ENCODE results near the gene ADGRV1. TPM values are rescaled to one million over a fixed set of nuclear protein-coding genes. Genes with fewer than 3 reads are reported as not detected.

ADGRV1 gene
- polyA plus RNA-seq, 1 of the 3 experiments (the other 2 are of a cell fraction) = 0.23 TPM

DNA sequence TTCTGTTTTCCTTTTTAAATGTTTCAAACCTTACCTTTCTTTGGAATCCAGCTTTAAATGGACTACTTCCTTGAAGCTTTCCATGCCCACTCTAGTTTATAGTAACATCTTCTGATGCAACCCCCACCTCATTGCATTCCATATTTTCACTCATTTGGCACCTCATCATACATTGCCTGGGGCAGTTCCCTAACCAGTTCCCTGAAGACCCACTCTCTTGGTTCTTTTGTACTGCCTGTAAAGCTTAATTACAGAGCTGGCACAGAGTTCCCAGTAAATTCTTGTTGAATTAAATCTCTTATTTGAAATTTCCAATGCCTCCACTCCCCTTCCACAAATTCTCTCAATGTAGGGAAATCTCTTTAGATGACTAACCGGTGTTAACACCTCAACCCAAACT, 567.3 kb downstream of the ADGRV1 start:
- H3K9me3 ChIP-seq = no peaks in the 10 kb centered on the region
- TF ChIP-seq MAX (IDR thresholded peaks at IDR 0.05; ENCODE audit: low read depth) (no peak), GABPA (IDR thresholded peaks at IDR 0.05; ENCODE audit: low read depth) (no peak), FOXM1 (IDR thresholded peaks at IDR 0.05; ENCODE audit: low read depth) (no peak), IRF3 (IDR thresholded peaks at IDR 0.05; ENCODE audit: low read depth, low read length) (no peak), FOSL2 (IDR thresholded peaks at IDR 0.05; ENCODE audit: borderline replicate concordance, low read depth) (no peak), SMC3 (IDR thresholded peaks at IDR 0.05; ENCODE audit: low read depth, low read length) (no peak)
- peak overlapping the region; percentile 48; the same call in 1 of the 2 replicates for H3K4me2 ChIP-seq
- H3K27me3 ChIP-seq (ENCODE audit: insufficient read depth) = no peaks in the 10 kb centered on the region
- H3K4me3 ChIP-seq (ENCODE audit: low read depth in 2 of 2, low read length in 1 of 2) = no peak overlapping the region
- no peak for DNase-seq
- ChIA-PET POLR2A (no interaction called here), CTCF (interaction anchor here (1.0 kb wide), 2 partner anchors 94 to 294 kb away, joined by 3 read pairs; no protein-coding TSS in a partner anchor)
- H2AFZ ChIP-seq (ENCODE audit: low read depth) = no peak overlapping the region
- H3K4me1 ChIP-seq (ENCODE audit: control insufficient read depth in 1 of 2, insufficient read depth in 2 of 2, low read depth in 1 of 2, low read length in 1 of 2) = peaks cover 3 to 63% of the 10 kb centered on the region in 2 experiments
- H3K9me2 ChIP-seq = no peaks in the 10 kb centered on the region
- no peaks in the 10 kb centered on the region for H3K79me2 ChIP-seq (ENCODE audit: insufficient read depth)
- peaks cover 3% of the 10 kb centered on the region for H3F3A ChIP-seq (replicated peaks; ENCODE audit: insufficient read depth)
- no peaks in the 10 kb centered on the region for H4K20me1 ChIP-seq (ENCODE audit: insufficient read depth)
- no peaks in the 10 kb centered on the region for H3K36me3 ChIP-seq (replicated peaks in 1 of 2; ENCODE audit: control insufficient read depth in 1 of 2, insufficient read depth in 2 of 2, low read length in 1 of 2)
- no peak overlapping the region for H3K9ac ChIP-seq
- 97% methylated on average over 1 of the region's 1 CpG for WGBS (ENCODE audit: low lambda C conversion rate)
- peak overlapping the region in 1 of 2 experiments; percentile 67; a peak in 3 of 4 replicates for H3K27ac ChIP-seq (ENCODE audit: low read depth in 2 of 2, low read length in 1 of 2)

- peak overlapping the region; percentile 28 to 67; a peak in 3 of 4 replicates for H3K27ac ChIP-seq (ENCODE audit: low read depth in 2 of 2, low read length in 1 of 2)
- H3K4me3 ChIP-seq (ENCODE audit: low read depth in 2 of 2, low read length in 1 of 2) = no peak overlapping the region
- H3K36me3 ChIP-seq (replicated peaks in 1 of 2; ENCODE audit: control insufficient read depth in 1 of 2, insufficient read depth in 2 of 2, low read length in 1 of 2) = no peaks in the 10 kb centered on the region
- no peaks in the 10 kb centered on the region for H4K20me1 ChIP-seq (ENCODE audit: insufficient read depth)
- no peak overlapping the region for H3K9ac ChIP-seq
- peak overlapping the region; percentile 48 for H3K4me2 ChIP-seq
- H3K9me3 ChIP-seq = no peaks in the 10 kb centered on the region
- H3F3A ChIP-seq (replicated peaks; ENCODE audit: insufficient read depth) = peaks cover 3% of the 10 kb centered on the region
- ChIA-PET CTCF (no interaction called here), POLR2A (no interaction called here)
- H2AFZ ChIP-seq (ENCODE audit: low read depth) = no peak overlapping the region
- H3K79me2 ChIP-seq (ENCODE audit: insufficient read depth) = no peaks in the 10 kb centered on the region
- H3K4me1 ChIP-seq (ENCODE audit: control insufficient read depth in 1 of 2, insufficient read depth in 2 of 2, low read depth in 1 of 2, low read length in 1 of 2) = peaks cover 3 to 63% of the 10 kb centered on the region in 2 experiments
- no peak for DNase-seq
- no peaks in the 10 kb centered on the region for H3K9me2 ChIP-seq
- no peaks in the 10 kb centered on the region for H3K27me3 ChIP-seq (ENCODE audit: insufficient read depth)
- WGBS (ENCODE audit: low lambda C conversion rate) = 44% methylated on average over 1 of the region's 1 CpG
- TF ChIP-seq CTCF (IDR thresholded peaks at IDR 0.05) = no peak
- TF ChIP-seq RXRA (IDR thresholded peaks at IDR 0.05; ENCODE audit: borderline replicate concordance, low read depth) = no peak; the same call in 1 of the 2 replicates
- TF ChIP-seq TAF1 (IDR thresholded peaks at IDR 0.05; ENCODE audit: borderline replicate concordance, low read depth, low read length) = no peak
- no peak for TF ChIP-seq NRF1 (IDR thresholded peaks at IDR 0.05; ENCODE audit: low read depth, low read length)
- TF ChIP-seq FOXJ3 (CRISPR knock-in tag; IDR thresholded peaks at IDR 0.05) = no peak
- TF ChIP-seq RAD21 (IDR thresholded peaks at IDR 0.05; ENCODE audit: low read length) = no peak
- TF ChIP-seq MAX (IDR thresholded peaks at IDR 0.05; ENCODE audit: low read depth) = no peak
- peak; percentile 18; the same call in 1 of the 2 replicates for TF ChIP-seq TCF12 (IDR thresholded peaks at IDR 0.05)
- TF ChIP-seq, protein P1, sequence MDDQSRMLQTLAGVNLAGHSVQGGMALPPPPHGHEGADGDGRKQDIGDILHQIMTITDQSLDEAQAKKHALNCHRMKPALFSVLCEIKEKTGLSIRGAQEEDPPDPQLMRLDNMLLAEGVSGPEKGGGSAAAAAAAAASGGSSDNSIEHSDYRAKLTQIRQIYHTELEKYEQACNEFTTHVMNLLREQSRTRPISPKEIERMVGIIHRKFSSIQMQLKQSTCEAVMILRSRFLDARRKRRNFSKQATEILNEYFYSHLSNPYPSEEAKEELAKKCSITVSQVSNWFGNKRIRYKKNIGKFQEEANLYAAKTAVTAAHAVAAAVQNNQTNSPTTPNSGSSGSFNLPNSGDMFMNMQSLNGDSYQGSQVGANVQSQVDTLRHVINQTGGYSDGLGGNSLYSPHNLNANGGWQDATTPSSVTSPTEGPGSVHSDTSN (IDR thresholded peaks at IDR 0.05) = 0 out of 2 replicates have a peak, but pooled peaks have one; percentile 4
- 0 out of 2 replicates have a peak, but pooled peaks have one; percentile 6 for TF ChIP-seq JUND (IDR thresholded peaks at IDR 0.05)
- TF ChIP-seq, protein P2, sequence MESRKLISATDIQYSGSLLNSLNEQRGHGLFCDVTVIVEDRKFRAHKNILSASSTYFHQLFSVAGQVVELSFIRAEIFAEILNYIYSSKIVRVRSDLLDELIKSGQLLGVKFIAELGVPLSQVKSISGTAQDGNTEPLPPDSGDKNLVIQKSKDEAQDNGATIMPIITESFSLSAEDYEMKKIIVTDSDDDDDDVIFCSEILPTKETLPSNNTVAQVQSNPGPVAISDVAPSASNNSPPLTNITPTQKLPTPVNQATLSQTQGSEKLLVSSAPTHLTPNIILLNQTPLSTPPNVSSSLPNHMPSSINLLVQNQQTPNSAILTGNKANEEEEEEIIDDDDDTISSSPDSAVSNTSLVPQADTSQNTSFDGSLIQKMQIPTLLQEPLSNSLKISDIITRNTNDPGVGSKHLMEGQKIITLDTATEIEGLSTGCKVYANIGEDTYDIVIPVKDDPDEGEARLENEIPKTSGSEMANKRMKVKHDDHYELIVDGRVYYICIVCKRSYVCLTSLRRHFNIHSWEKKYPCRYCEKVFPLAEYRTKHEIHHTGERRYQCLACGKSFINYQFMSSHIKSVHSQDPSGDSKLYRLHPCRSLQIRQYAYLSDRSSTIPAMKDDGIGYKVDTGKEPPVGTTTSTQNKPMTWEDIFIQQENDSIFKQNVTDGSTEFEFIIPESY (IDR thresholded peaks at IDR 0.05; ENCODE audit: borderline replicate concordance, low read depth) = no peak
- no peak for TF ChIP-seq RFX5 (IDR thresholded peaks at IDR 0.05; ENCODE audit: low read length)
- TF ChIP-seq, protein P3, sequence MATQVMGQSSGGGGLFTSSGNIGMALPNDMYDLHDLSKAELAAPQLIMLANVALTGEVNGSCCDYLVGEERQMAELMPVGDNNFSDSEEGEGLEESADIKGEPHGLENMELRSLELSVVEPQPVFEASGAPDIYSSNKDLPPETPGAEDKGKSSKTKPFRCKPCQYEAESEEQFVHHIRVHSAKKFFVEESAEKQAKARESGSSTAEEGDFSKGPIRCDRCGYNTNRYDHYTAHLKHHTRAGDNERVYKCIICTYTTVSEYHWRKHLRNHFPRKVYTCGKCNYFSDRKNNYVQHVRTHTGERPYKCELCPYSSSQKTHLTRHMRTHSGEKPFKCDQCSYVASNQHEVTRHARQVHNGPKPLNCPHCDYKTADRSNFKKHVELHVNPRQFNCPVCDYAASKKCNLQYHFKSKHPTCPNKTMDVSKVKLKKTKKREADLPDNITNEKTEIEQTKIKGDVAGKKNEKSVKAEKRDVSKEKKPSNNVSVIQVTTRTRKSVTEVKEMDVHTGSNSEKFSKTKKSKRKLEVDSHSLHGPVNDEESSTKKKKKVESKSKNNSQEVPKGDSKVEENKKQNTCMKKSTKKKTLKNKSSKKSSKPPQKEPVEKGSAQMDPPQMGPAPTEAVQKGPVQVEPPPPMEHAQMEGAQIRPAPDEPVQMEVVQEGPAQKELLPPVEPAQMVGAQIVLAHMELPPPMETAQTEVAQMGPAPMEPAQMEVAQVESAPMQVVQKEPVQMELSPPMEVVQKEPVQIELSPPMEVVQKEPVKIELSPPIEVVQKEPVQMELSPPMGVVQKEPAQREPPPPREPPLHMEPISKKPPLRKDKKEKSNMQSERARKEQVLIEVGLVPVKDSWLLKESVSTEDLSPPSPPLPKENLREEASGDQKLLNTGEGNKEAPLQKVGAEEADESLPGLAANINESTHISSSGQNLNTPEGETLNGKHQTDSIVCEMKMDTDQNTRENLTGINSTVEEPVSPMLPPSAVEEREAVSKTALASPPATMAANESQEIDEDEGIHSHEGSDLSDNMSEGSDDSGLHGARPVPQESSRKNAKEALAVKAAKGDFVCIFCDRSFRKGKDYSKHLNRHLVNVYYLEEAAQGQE (IDR thresholded peaks at IDR 0.05; ENCODE audit: low read depth, low read length) = no peak
Observed at GRCh38 chr5:91126448-91126847, 567.9 kb downstream of the ADGRV1 start.

All from SK-N-SH (cell line).